Uterus (tissue), 4 donors: Measurements from ENCODE around the gene GABARAP. TPM values are rescaled to one million over a fixed set of nuclear protein-coding genes. Genes with fewer than 3 reads are reported as not detected.

ENCODE experiments used
- DNase-seq, 2 donors: peaks; one replicate each; pipeline ENCODE4 v3.0.0-alpha.2; 2019 to 2020
- H3K27ac ChIP-seq, 2 donors: fragments of 200-600 bp; sonication (generic); 1 replicate in 1 of 2; 2 replicates in 1 of 2; pipeline ENCODE4 v1.5.1; 2016 to 2018
- H3K27me3 ChIP-seq, 2 donors: fragments of 200-600 bp; sonication (generic); one replicate each; pipeline ENCODE4 v1.5.1; 2018 to 2019; ENCODE audit warnings: control low read depth in 1 of 2
- H3K36me3 ChIP-seq, 2 donors: fragments of 200-600 bp; sonication (generic); one replicate each; pipeline ENCODE4 v1.5.1; 2019; ENCODE audit warnings: control low read depth in 1 of 2
- H3K4me1 ChIP-seq, 2 donors: fragments of 200-600 bp; sonication (generic); one replicate each; pipeline ENCODE4 v1.5.1; 2018 to 2019; ENCODE audit warnings: control low read depth in 1 of 2
- H3K4me3 ChIP-seq, 2 donors: fragments of 200-600 bp; sonication (generic); 1 replicate in 1 of 2; 2 replicates in 1 of 2; pipeline ENCODE4 v1.5.1; 2018 to 2019; ENCODE audit warnings: mild to moderate bottlenecking in 1 of 2
- H3K9me3 ChIP-seq, 2 donors: fragments of 200-600 bp; sonication (generic); one replicate each; pipeline ENCODE4 v1.5.1; 2019; ENCODE audit warnings: control low read depth in 1 of 2
- CTCF ChIP-seq, 4 experiments: fragments of 200-600 bp in 2 of 4; fragments of 450-650 bp in 2 of 4; sonication (generic) in 2 of 4; IDR thresholded peaks; one replicate each; pipeline ENCODE4 v1.5.1; 2016 to 2019; ENCODE audit warnings: antibody characterized with exemption in 4 of 4, mild to moderate bottlenecking in 2 of 4, moderate library complexity in 1 of 4
- POLR2A ChIP-seq, 2 donors: fragments of 450-650 bp; IDR thresholded peaks; one replicate each; pipeline ENCODE4 v1.6.1; 2016; ENCODE audit warnings: antibody characterized with exemption in 2 of 2, mild to moderate bottlenecking in 1 of 2, moderate library complexity in 1 of 2
- intact Hi-C: fragments of 100-400 bp; cut with DNase I; formaldehyde crosslinking; loops from one replicate; pipeline ENCODE4 v1.15.1; 2023; ENCODE audit warnings: low total_unique reads
- total RNA-seq, 4 donors: library from RNA; depleted of rRNA in 3 of 4; stranded (reverse); fragments of >200 nt in 3 of 4; gene quantifications; one replicate each; pipeline versions ENCODE4 v1.1.0 to v1.2.4, GENCODE V29; 2014 to 2023
- donor health status: DM: yes; HTN: yes; CAD: no.

Gene GABARAP
- total RNA-seq: 100 to 1,000 TPM; 220 to 467 (median 366) TPM

GRCh38 chr17:7241783-7242716, at the start of gene GABARAP:
Gene GABARAP (minus strand): TSS chr17:7242449. CDS start chr17:7242330, 119 bp downstream.
- Histone ChIP-seq H3K27me3 (no peaks in the 10 kb centered on the region), H3K27ac (peak within 1 kb of the TSS; percentile 95 to 99), H3K36me3 (no peaks in the 10 kb centered on the region), H3K9me3 (no peaks in the 10 kb centered on the region), H3K4me1 (peaks cover 7 to 9% of the 10 kb centered on the region in 2 donors), H3K4me3 (peak within 1 kb of the TSS; percentile 75 to 93)
- DNase-seq: peak; percentile 95 to 96
- TF ChIP-seq CTCF (IDR thresholded peaks at IDR 0.05) (peak in 1 of 4 experiments; percentile 14), POLR2A (IDR thresholded peaks at IDR 0.05) (peak; percentile 70 to 76)
- intact Hi-C loops: no loop called here

GRCh38 chr17:7290685-7291084, 48.4 kb upstream of the GABARAP start:
- Histone ChIP-seq H3K27me3 (peaks cover 0 to 6% of the 10 kb centered on the region in 2 donors), H3K4me3 (no peak overlapping the region), H3K9me3 (no peaks in the 10 kb centered on the region), H3K4me1 (peaks cover 0 to 22% of the 10 kb centered on the region in 2 donors), H3K36me3 (no peaks in the 10 kb centered on the region), H3K27ac (no peak overlapping the region)
- intact Hi-C loops: loop anchor here (10.0 kb wide), 1 partner anchor 236 kb away; no protein-coding TSS in a partner anchor
- no peak for DNase-seq
- TF ChIP-seq CTCF (IDR thresholded peaks at IDR 0.05) (no peak), POLR2A (IDR thresholded peaks at IDR 0.05) (no peak)

GRCh38 chr17:7290166-7290565, 47.9 kb upstream of the GABARAP start:
- intact Hi-C loops: loop anchor here (10.0 kb wide), 1 partner anchor 235 kb away; no protein-coding TSS in a partner anchor

GRCh38 chr17:7289256-7290032, 47.2 kb upstream of the GABARAP start:
- peaks cover 0 to 6% of the 10 kb centered on the region in 2 donors for H3K27me3 ChIP-seq
- no peak overlapping the region for H3K27ac ChIP-seq

More at GRCh38 chr17:7290166-7290565, 47.9 kb upstream of the GABARAP start:
- no peak for DNase-seq
- Histone ChIP-seq H3K4me3 (no peak overlapping the region), H3K9me3 (no peaks in the 10 kb centered on the region), H3K4me1 (peaks cover 0 to 20% of the 10 kb centered on the region in 2 donors), H3K27ac (no peak overlapping the region), H3K36me3 (no peaks in the 10 kb centered on the region), H3K27me3 (peaks cover 0 to 6% of the 10 kb centered on the region in 2 donors)
- no peak for TF ChIP-seq POLR2A (IDR thresholded peaks at IDR 0.05)
- no peak for TF ChIP-seq CTCF (IDR thresholded peaks at IDR 0.05)

More at GRCh38 chr17:7289256-7290032, 47.2 kb upstream of the GABARAP start:
- TF ChIP-seq CTCF (IDR thresholded peaks at IDR 0.05) (no peak), POLR2A (IDR thresholded peaks at IDR 0.05) (no peak)
- no peaks in the 10 kb centered on the region for H3K9me3 ChIP-seq
- H3K36me3 ChIP-seq: no peaks in the 10 kb centered on the region
- no peak for DNase-seq
- H3K4me3 ChIP-seq: no peak overlapping the region
- peaks cover 0 to 15% of the 10 kb centered on the region in 2 donors for H3K4me1 ChIP-seq
- intact Hi-C loops: loop anchor here (10.0 kb wide), 1 partner anchor 235 kb away; no protein-coding TSS in a partner anchor
